Endothelial cell of umbilical vein (primary cell): Measurements from ENCODE around the gene EEF1AKMT3.

Source experiments
- POLR2A ChIP-seq: IDR thresholded peaks from 2 replicates; pipeline ENCODE4 v1.6.1; 2012; ENCODE audit warnings: low read depth, mild to moderate bottlenecking, control low read depth, low read length
- TF ChIP-seq, protein P1 (sequence below), 2 donors: IDR thresholded peaks; 1 replicate in 1 of 2; 2 replicates in 1 of 2; pipeline ENCODE4 v1.5.1; 2011; ENCODE audit warnings: low read length in 2 of 2, mild to moderate bottlenecking in 2 of 2, moderate library complexity in 2 of 2, control low read depth in 1 of 2, inconsistent platforms in 1 of 2, low read depth in 1 of 2; ENCODE audit not compliant: insufficient read depth in 1 of 2; ENCODE audit errors: extremely low read depth in 1 of 2

DNA sequence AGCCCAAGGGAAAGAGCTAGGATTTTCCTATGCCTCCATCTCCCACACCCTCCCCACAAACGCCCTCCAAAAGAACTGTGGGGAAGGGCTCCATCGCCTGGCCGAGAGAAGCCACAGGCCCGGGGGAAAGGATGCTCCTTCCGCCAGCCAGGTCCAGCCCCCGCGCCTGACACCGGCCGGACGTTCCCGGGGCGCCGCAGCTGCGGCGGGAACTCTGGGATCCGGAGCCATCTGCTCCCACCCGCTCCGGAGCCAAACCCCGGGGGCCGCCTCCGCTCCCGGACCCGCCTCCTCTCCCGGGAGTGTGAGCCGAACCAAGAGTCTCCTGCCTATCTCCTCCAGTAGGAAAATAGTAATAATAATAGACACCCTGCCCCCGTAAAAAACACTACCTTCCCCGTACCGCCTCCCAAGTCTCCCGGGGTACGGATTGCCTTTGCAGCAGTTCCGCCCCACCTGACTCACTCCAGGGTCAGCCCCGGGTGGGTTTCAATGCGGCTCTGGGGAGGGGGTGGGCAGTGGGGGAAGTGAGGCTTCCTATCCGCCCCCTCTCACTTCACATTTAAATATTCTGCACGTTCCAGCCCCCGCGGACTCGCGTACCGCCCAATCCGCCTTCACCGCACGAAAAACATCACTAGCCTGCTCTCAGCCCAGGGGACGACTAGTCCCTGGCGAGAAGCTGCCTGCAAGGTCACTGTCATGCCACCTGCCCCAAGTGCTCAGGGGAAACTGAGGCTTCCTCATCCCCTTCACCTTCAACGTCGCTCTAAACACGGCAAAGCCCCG is 36.3 kb upstream of the EEF1AKMT3 start:
- TF ChIP-seq, protein P1, sequence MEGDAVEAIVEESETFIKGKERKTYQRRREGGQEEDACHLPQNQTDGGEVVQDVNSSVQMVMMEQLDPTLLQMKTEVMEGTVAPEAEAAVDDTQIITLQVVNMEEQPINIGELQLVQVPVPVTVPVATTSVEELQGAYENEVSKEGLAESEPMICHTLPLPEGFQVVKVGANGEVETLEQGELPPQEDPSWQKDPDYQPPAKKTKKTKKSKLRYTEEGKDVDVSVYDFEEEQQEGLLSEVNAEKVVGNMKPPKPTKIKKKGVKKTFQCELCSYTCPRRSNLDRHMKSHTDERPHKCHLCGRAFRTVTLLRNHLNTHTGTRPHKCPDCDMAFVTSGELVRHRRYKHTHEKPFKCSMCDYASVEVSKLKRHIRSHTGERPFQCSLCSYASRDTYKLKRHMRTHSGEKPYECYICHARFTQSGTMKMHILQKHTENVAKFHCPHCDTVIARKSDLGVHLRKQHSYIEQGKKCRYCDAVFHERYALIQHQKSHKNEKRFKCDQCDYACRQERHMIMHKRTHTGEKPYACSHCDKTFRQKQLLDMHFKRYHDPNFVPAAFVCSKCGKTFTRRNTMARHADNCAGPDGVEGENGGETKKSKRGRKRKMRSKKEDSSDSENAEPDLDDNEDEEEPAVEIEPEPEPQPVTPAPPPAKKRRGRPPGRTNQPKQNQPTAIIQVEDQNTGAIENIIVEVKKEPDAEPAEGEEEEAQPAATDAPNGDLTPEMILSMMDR (IDR thresholded peaks at IDR 0.05; ENCODE audit: extremely low read depth in 1 of 2, insufficient read depth in 1 of 2, low read depth in 1 of 2, low read length in 2 of 2): no peak
- no peak for TF ChIP-seq POLR2A
